Nephron (organoid): ENCODE results near the gene RAB33B.
"Not testable (repeated sequence)": the region's sequence is repeated elsewhere in the genome, so short reads cannot be mapped to it uniquely, and the experiment has no call there.

Experiments
- H3K27ac Mint-ChIP-seq, 3 experiments: 2 replicates each; pipeline ENCODE4 v1.8.0; 2020; ENCODE audit warnings: mixed read lengths in 3 of 3, mild to moderate bottlenecking in 2 of 3, moderate library complexity in 1 of 3
- H3K27me3 Mint-ChIP-seq: 2 replicates; pipeline ENCODE4 v1.8.0; 2021; ENCODE audit warnings: low read depth, mild to moderate bottlenecking, moderate library complexity, mixed read lengths
- H3K36me3 Mint-ChIP-seq: 2 replicates; pipeline ENCODE4 v1.8.0; 2020; ENCODE audit warnings: low read depth, mixed read lengths
- H3K4me1 Mint-ChIP-seq: 2 replicates; pipeline ENCODE4 v1.8.0; 2020; ENCODE audit warnings: mixed read lengths
- H3K4me3 Mint-ChIP-seq, 3 experiments: 2 replicates each; pipeline ENCODE4 v1.8.0; 2020; ENCODE audit warnings: mild to moderate bottlenecking in 3 of 3, mixed read lengths in 3 of 3, moderate library complexity in 2 of 3
- H3K9me3 Mint-ChIP-seq: 2 replicates; pipeline ENCODE4 v1.8.0; 2020; ENCODE audit warnings: mixed read lengths
- CTCF ChIP-seq, 3 experiments: fragments of 200-600 bp; sonication (generic); IDR thresholded peaks; one replicate each; pipeline ENCODE4 v1.5.0; 2021; ENCODE audit warnings: antibody characterized with exemption in 3 of 3; ENCODE audit not compliant: unreplicated experiment in 3 of 3

Gene RAB33B

GRCh38 chr4:139454111-139455045 lies at the start of gene RAB33B:
TSS of gene RAB33B (plus strand) at chr4:139454121. CDS start at chr4:139454196, 75 bp downstream.
- Mint-ChIP-seq H3K27ac (peak within 1 kb of the TSS; percentile 99 to 100 (median 99)), H3K4me1 (peaks cover 65% of the 10 kb centered on the region), H3K9me3 (peaks cover under 1% of the 10 kb centered on the region), H3K36me3 (peaks cover 21% of the 10 kb centered on the region), H3K4me3 (peak within 1 kb of the TSS; percentile 98), H3K27me3 (no peaks in the 10 kb centered on the region)
- no peak for TF ChIP-seq CTCF (IDR thresholded peaks at IDR 0.05; ENCODE audit: unreplicated experiment in 3 of 3)

DNA sequence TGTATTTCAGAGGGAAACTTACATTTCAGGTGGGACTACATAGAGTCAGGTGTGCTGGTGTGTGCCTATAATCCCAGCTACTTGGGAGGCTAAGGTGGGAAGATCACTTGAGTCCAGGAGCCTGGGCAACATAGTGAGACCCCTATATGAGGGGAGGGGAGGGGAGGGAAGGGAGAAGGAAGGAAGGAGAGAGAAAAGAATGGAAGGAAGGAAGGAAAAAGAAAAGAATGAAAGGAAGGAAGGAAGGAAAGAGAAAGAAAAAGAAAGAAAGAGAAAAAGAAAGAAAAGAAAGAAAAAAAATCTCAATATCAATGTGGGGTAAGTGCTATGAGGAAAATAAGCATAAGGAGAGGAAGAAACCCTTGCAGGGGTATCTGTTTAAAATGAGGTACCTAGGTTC lies 43.6 kb upstream of the RAB33B start:
- no peaks in the 10 kb centered on the region for H3K4me1 Mint-ChIP-seq
- H3K27ac Mint-ChIP-seq = no peak overlapping the region
- TF ChIP-seq CTCF (IDR thresholded peaks at IDR 0.05; ENCODE audit: unreplicated experiment in 3 of 3) = no peak
- no peak overlapping the region for H3K4me3 Mint-ChIP-seq
- no peaks in the 10 kb centered on the region for H3K27me3 Mint-ChIP-seq
- peaks cover 57% of the 10 kb centered on the region for H3K36me3 Mint-ChIP-seq
- H3K9me3 Mint-ChIP-seq = peaks cover 19% of the 10 kb centered on the region

DNA sequence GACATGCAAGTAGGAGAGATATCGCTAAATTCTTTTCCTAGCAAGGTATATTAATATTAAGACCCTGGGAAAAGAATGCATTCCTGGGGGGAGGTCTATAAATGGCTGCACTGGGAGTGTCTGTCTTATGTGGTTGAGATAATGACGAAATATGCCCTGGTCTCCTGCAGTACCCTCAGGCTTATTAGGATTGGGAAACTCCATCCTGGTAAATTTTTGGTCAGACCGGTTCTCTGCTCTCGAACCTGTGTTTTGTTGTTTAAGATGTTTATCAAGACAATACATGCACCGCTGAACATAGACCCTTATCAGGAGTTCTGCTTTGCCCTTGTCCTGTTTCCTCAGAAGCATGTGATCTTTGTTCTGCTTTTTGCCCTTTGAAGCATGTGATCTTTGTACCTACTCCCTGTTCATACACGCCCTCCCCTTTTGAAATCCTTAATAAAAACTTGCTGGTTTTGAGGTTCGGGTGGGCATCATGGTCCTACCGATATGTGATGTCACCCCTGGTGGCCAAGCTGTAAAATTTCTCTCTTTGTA lies 39.2 kb upstream of the RAB33B start:
- not testable (repeated sequence) for H3K4me3 Mint-ChIP-seq, H3K27ac Mint-ChIP-seq, H3K27me3 Mint-ChIP-seq, H3K4me1 Mint-ChIP-seq
- Mint-ChIP-seq H3K36me3 (peaks cover 74% of the 10 kb centered on the region), H3K9me3 (peaks cover 33% of the 10 kb centered on the region)

DNA sequence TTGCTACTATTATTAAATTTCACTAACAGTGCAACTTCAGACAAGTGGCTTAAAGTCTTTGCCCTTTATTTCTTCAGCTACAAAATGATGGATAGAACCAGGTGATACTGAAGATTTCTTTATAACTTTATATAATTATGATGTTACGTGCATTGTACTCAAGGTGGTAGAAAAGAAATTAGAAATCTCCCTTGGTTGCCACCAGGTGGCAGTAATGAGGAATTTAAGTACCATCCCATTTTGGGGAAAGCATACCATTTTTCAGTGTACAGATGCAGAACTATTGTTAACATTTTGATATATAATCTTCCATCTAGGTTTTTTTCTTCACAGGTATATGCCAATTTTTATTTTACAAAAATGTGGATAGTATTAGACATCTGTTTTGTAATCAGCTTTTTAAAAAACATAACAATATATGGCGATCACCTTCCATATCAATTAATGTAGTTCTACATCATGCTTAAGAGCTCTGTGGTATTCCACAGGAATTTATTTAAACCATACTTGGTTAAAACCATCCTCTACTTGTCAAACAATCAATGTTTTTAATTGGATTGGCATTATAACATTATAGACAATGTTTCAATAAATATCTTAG lies 37.7 kb upstream of the RAB33B start:
- Mint-ChIP-seq H3K4me1 (peaks cover 4% of the 10 kb centered on the region), H3K9me3 (peaks cover 41% of the 10 kb centered on the region), H3K27ac (no peak overlapping the region), H3K36me3 (peaks cover 80% of the 10 kb centered on the region), H3K27me3 (no peaks in the 10 kb centered on the region), H3K4me3 (no peak overlapping the region)
- TF ChIP-seq CTCF (IDR thresholded peaks at IDR 0.05; ENCODE audit: unreplicated experiment in 3 of 3) = peak; percentile 56 to 67 (median 62)

GRCh38 chr4:139419388-139419914 lies 34.5 kb upstream of the RAB33B start:
- Mint-ChIP-seq H3K9me3 (peaks cover 52% of the 10 kb centered on the region), H3K4me3 (no peak overlapping the region), H3K36me3 (peaks cover 79% of the 10 kb centered on the region), H3K27me3 (no peaks in the 10 kb centered on the region), H3K4me1 (peaks cover 4% of the 10 kb centered on the region), H3K27ac (peak overlapping the region in 2 of 3 experiments; percentile 19 to 49)
- no peak for TF ChIP-seq CTCF (IDR thresholded peaks at IDR 0.05; ENCODE audit: unreplicated experiment in 3 of 3)

DNA sequence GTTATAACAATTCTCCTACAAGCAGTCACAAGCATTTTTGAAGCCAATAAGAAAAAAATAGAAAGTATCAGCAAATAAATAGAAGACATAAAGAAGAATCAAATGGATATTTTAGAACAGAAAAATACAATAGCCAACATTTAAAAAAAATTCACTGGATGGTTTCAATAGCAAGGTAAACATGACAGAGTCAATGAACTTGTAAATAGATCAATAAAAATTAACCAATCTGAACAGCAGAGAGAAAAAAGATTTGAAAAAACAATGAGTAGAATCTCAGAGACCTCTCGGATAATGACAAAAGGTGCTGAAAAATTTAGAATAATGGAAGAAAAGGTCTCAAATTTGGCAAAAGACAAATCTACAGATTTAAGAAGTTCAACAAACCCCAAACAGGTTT lies 33.3 kb upstream of the RAB33B start:
- no peak for TF ChIP-seq CTCF (IDR thresholded peaks at IDR 0.05; ENCODE audit: unreplicated experiment in 3 of 3)
- peaks cover 53% of the 10 kb centered on the region for H3K9me3 Mint-ChIP-seq
- H3K27me3 Mint-ChIP-seq = no peaks in the 10 kb centered on the region
- H3K4me3 Mint-ChIP-seq = no peak overlapping the region
- peaks cover 78% of the 10 kb centered on the region for H3K36me3 Mint-ChIP-seq
- peaks cover 4% of the 10 kb centered on the region for H3K4me1 Mint-ChIP-seq
- no peak overlapping the region for H3K27ac Mint-ChIP-seq
